GM19043 (cell line): ENCODE measurements around the gene GATAD2B.
"Not testable (repeated sequence)": the region's sequence is repeated elsewhere in the genome, so short reads cannot be mapped to it uniquely, and the experiment has no call there.

ENCODE experiments used
- ATAC-seq: cut with Tn5 transposase; IDR thresholded peaks from one replicate; pipeline ENCODE4 v1.9.1; 2021; ENCODE audit warnings: low read depth; ENCODE audit not compliant: unreplicated experiment

Gene GATAD2B

DNA sequence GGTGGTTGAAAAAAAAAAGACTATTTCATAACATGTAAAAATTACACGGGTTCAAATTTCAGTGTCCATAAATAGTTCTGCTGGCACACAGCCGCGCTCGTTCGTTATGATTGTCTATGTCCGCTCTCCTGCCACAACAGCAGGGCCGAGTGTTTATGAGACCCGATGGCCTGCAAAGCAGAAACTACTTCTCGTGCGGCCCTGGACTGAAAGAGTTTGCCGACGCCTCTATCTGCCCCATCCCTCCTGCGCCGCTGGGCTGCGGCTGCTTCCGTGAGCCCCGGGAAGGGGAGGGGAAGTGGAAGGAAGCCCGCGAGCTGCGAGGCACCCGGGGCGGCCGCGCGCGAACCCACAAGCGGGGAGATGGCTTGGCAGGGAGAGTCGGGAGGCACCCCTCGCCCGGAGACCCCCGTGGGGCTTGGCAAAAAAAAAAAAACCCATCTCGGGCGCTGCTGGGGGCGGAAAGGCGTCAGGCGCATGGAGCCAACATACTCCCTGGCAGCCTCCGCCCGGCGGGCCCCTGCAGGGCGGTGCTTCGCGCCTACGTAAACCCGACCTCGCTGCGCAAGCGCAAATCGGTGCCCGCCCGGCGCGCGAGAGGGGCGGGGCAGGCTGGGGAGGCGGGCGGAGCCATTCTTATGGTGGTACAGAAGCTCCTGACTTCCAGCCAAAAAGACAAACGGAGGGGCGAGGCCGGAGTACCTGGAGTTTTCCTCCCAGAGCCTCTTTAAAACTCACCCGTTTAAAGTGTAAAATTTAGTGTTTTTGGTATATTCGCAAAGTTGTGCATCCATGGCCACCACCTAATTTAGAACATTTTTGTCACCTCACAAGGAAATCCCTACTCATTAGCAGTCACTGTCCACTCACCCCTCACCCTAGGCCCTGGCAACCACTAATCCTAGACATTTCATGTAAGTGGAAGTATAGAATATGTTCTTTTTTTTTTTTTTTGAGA is 139.3 kb downstream of the GATAD2B start:
- ATAC-seq = peak; percentile 82

DNA sequence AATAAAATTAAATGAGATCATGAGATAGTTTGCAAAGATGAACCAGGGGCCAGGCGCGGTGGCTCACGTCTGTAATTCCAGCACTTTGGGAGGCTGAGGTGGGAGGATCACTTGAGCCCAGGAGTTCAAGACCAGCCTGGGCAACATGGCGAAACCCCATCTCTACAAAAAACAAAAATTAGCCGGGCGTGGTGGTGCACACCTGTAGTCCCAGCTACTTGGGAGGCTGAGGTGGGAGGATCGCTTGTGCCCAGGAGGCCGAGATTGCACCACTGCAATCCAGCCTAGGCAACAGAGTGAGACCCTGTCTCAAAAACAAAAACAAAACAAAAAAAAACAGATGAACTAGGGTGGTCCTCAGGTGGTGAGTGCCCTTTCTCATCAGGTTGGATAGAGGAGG is 140.1 kb downstream of the GATAD2B start:
- not testable (repeated sequence) for ATAC-seq

DNA sequence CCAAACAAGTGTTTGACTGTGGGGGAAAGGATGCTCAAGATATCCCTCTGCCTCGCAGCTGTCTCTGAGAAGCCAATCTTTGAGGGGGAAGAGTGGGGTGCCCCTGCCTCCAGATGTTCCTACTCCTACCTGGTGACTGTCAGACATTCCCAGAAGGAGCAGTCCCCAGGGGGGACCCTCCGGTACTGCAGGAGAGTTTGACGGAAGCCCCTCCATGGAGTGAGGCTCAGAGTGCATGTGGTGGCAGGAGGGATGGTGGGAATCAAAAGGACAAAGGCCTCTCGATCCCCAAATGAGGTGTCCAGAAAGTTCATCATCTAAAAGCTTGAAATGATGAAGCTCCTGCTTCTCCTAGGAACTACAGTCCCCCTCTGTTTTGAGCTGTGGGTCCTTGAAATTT is 142.2 kb downstream of the GATAD2B start:
- no peak for ATAC-seq

DNA sequence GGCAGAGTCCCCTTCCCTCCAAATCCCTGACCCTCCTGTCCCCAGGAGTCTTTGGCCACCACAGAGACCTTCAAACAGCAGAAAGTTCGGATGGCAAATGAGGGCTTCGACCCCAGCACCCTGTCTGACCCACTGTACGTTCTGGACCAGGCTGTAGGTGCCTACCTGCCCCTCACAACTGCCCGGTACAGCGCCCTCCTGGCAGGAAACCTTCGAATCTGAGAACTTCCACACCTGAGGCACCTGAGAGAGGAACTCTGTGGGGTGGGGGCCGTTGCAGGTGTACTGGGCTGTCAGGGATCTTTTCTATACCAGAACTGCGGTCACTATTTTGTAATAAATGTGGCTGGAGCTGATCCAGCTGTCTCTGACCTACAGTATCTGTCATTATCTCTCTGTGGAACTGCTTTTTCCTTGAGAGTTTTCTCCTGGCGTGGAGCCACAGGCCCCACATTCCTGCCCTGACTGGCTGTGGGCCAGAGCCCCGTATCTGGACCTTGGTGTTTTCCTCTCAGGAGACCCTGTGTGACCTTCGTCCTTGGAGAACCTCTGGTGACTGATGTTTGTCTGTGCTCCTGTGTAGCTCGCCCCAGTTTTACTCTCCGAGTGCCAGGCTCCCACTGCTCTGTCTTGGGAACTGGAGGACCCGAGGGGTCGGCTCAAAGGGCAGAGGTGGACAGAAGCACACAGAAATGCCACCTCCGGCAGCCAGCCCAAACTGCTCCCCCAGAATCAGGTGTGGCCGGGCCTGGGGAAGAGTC is 142.8 kb downstream of the GATAD2B start:
- no peak for ATAC-seq

DNA sequence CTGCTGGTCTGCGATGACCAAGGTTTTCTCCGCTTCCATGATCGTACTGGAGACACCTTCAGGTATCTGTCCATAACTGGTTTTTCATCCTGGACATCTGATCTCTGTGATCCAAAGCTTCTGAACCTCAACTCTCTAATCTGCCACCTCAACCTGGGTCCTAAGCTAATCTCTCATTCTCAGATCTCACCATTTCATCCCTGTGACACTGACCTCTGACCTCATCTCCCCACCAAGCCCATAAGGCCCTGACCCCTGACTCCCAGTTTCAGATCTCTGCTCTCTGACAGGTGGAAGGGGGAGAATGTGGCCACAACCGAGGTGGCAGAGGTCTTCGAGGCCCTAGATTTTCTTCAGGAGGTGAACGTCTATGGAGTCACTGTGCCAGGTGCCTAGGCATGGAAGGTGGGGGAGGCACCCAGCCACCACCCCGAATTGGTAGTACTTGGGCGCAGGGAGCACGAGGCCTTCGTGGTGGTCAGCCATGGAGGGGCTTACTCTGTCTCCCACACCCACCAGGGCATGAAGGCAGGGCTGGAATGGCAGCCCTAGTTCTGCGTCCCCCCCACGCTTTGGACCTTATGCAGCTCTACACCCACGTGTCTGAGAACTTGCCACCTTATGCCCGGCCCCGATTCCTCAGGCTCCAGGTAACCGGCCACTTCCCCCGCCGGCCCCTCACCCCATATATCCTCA is 143.8 kb downstream of the GATAD2B start:
- no peak for ATAC-seq

DNA sequence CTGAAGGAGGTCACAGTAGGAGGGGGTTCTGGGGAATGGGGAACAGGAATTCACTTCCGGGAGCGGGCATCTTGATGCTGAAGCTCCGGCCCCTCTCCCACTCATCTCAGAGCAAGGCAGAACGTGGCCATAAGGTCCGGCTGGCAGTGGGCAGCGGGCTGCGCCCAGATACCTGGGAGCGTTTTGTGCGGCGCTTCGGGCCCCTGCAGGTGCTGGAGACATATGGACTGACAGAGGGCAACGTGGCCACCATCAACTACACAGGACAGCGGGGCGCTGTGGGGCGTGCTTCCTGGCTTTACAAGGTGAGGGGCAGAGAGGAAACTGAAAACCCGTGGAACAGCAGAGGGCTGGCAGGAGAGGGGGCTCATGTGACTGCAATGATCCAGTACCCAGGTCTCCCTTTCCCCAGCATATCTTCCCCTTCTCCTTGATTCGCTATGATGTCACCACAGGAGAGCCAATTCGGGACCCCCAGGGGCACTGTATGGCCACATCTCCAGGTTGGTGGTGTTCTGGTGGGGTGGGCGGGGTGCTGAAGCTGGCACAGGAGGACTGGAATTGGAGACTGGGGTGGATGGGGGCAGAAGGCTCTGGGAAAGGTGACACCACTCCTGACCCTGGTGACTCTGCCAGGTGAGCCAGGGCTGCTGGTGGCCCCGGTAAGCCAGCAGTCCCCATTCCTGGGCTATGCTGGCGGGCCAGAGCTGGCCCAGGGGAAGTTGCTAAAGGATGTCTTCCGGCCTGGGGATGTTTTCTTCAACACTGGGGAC is 144.5 kb downstream of the GATAD2B start:
- no peak for ATAC-seq

DNA sequence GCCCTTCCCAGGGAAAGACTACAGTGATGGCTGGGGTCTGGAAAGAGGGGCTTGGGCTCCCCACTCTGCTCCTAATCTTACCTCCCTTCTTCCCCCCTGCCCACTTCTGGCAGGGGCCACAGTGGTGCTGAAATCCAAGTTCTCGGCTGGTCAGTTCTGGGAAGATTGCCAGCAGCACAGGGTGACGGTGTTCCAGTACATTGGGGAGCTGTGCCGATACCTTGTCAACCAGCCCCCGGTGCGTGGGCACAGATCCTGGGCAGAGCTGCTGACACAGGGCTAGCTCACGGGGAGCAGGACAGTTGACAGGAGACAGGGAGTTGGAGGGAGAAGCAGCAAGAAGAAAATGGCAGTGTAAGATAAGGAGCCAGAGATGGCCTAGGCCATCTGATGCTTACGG is 145.1 kb downstream of the GATAD2B start:
- no peak for ATAC-seq

DNA sequence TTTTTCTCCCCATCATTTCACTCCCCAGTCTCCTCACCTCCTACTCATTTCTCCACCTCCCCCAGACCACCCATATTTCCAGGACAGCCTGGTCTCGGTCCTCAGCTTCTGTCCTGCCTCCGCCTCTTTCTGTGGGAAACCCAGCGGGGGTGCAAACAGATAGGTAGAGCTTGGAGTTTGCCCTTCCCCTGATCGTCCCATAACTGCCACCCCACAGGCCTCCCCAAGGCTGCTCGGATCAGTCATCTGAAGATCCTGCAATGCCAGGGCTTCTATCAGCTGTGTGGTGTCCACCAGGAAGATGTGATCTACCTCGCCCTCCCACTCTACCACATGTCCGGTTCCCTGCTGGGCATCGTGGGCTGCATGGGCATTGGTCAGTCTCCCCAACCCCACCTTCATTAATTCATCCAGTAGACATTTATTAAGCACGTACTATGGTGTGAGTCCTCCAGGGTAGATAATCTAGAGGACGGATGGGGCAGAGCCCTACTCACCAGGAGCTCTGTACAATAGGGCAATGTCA is 145.9 kb downstream of the GATAD2B start:
- no peak for ATAC-seq

DNA sequence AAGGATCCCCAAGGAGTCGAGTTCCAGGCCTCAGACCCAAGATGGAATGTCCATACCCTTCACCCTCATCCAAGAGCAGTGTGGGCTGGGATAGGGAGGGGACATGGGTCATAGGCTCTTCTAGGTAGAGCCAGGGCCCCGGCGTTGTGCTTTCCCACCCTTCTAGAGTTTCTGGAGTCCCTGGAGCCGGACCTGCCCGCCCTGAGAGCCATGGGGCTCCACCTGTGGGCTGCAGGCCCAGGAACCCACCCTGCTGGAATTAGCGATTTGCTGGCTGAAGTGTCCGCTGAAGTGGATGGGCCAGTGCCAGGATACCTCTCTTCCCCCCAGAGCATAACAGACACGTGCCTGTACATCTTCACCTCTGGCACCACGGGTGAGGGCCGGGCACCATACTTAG is 146.4 kb downstream of the GATAD2B start:
- ATAC-seq = no peak

DNA sequence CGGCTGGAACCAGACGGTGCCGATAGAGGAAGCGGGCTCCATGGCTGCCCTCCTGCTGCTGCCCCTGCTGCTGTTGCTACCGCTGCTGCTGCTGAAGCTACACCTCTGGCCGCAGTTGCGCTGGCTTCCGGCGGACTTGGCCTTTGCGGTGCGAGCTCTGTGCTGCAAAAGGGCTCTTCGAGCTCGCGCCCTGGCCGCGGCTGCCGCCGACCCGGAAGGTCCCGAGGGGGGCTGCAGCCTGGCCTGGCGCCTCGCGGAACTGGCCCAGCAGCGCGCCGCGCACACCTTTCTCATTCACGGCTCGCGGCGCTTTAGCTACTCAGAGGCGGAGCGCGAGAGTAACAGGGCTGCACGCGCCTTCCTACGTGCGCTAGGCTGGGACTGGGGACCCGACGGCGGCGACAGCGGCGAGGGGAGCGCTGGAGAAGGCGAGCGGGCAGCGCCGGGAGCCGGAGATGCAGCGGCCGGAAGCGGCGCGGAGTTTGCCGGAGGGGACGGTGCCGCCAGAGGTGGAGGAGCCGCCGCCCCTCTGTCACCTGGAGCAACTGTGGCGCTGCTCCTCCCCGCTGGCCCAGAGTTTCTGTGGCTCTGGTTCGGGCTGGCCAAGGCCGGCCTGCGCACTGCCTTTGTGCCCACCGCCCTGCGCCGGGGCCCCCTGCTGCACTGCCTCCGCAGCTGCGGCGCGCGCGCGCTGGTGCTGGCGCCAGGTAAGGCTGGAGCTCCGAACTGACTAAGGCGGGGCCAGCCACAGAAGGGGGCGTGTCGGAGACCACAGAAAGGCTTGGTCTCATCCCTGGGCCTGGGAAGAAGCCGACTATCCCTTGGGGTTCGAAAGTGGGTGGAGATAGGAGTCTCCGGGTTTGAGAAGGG is 147.1 kb downstream of the GATAD2B start:
- ATAC-seq = peak; percentile 48

DNA sequence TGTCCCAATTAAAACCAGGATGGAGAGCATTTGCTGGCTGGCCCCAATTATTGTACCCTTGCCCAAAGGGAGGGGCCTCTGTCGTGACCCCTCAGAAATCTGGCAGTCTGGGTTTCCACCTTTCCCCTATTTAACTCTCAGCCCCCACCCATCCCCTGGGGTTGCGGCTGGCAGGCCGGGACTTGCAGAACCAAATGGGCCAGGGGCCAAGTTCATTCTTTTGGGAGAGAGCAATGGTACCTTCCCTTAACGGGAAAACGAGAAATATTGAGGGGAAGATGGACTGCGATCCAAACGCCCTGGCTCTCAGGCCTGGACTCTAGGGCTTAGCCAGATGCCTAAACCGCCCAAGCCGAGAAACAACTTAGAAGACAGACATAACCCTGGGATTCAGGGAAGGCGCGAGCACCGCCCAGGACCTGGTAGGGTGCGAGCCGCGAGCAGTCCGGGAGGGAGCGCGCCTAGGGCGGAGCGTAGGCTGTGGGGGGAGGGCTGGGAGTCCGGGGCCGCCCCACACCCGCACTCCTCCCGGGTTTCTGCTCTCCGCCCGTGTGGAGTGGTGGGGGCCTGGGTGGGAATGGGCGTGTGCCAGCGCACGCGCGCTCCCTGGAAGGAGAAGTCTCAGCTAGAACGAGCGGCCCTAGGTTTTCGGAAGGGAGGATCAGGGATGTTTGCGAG is 147.9 kb downstream of the GATAD2B start, which contains the start of gene SLC27A3:
TSS of gene SLC27A3 (plus strand) at position 628 of the 678 bp plus-strand sequence. CDS start 91 bp downstream, outside the sequence.
- ATAC-seq = peak; percentile 7

DNA sequence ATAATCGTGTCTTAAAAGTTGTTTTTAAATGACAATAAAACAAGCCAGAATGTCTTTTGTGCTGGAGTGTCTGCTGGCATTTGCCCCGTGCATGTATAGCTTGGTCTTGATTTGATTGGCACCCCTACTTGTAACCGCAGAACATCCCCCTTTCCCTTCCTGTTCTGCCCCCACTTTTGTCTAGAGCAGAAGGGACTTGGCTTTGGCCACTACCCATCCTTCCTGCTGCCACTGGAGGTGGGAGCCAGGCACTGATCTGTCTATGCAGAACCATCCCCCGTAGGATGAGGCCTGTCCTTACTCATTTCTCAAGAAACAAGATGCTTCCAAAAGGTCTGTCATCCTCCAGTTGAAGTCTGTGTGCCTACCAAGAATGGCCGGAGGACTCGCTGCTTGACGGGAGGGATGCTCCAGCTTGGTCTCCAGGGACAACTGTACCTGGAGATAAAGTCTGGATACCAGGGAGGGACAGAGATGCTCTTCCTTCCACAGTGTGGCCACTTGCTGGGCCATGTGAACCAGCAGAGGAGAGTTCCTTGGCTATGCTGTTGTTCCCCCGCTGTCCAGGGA is 148.7 kb downstream of the GATAD2B start:
- no peak for ATAC-seq

DNA sequence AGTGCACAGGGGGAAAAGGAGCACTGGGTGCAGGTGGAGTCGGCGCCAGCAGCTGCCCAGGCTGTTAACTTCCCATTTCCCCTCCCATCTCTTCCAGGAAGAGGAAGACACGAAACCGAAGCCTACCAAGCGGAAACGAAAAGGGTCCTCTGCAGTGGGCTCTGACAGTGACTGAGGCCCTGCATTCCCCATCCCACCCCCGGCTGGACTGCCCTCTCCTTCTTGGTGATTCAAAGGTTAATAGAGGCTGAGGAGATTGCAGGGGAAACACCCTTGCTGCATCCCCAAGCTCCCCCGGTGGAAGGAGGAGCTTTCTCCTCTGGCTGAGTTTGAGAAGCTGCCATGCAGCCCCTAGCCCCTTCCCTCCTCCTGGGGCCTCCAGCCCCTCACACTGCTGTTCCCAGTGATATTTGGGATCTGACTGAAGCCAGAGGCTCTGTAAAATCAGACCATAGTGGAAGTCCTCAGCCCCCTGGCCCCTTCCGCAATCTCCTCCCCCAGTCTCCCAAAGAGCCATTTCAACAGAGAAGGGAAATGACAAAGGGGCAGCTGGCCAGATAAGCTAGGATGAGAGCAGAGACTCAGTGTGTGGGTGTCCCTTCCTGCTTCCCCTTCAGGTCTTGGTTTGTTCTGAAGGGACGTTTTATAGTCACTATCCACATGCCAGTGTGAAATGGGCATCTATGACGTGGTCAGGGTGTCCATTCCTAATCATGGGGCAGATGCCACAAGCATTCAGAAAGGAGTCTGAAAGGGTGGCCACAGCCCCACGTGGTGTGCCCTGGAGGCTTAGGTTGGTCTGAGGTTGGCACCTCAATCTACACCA is 149.5 kb downstream of the GATAD2B start:
- ATAC-seq = no peak

DNA sequence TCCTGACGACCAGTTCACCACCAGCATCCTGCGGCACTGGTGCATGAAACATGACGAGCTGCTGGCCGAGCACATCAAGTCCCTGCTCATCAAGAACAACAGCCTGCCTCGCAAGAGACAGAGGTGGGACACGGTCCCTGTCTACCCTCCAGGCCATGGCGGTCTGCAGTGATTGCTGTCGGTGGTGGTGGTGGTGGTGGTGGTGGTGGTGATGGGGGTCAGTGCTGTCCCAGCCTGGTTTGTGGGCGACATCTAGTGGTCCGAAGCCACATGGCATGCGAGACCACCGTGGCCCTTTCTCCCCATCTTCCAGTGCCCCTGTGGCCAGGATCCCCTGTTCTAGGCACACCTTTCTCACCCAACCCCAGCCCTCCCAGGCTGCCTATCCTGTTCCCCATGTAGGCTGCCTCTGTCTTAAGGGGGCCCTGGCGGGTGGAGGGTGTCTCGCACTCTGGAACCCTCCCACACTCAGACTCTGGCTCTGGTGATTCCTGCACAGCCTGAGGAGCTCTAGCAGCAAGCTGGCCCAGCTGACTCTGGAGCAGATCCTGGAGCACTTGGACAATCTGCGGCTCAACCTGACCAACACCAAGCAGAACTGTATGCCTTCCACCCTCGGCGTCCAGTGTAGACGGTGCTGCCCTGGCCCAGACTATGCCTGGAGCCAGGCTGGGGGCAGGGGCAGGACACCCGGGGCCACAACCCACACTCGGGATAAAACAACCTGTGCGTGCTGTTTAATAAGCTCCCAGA is 150.8 kb downstream of the GATAD2B start:
- ATAC-seq = no peak

DNA sequence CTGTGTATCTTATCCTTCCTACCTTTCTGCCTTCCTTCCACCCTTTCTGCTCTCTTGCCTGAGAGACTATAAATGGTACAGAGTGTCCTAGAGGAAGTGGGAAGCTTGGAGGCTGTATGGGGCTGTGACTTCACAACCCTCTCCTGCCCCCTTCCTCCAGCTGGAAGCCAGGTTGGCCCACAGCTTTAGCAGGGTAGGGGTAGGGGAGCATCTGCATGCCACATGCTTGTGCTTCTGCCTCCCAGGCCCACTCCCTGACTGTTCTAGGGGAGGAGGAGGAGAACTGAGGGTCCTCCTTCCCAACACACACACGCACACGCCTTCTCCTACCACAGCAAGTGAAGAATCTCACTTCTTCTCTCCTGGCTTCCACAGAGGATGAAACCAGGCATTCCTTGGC is 151.5 kb downstream of the GATAD2B start:
- ATAC-seq = no peak

DNA sequence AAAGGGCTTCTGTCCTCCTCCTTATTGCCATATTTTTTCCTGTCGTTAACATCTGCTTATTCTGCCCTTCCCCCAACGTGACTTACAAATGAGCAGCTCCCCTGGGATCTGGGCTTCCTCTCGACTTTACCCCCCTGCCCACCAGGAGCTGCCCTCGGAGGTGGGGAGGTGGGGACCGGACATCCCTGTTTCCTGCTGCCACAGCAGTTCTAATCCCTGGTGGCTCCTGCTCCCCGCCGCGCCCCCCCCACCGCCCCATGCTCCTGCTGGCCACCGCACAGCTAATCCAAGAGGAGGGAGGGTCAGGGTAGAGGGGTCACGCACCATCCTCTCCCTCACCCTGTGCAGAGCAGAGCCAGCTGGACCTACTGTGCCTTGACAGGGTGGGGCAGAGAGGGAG is 152.0 kb downstream of the GATAD2B start:
- ATAC-seq = no peak

DNA sequence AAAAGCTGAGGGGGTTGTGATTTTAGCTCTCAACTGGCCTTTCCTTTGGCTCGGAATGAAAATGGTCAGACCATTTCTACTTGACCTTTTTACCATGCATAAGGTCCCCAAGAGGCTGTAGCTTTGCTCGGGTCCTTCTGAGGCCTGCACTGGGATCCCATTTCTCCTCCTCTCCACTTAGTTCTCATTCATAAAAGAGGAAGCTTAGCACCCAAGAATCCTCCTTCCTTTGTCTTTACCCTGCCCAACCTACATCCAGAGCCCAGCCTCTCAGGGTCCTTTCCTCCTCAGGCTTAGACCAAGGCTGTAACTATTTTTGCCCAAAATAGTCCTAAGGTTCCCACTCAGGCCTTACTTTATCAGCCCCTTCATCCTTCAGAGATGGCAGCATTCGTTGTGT is 153.6 kb downstream of the GATAD2B start:
- no peak for ATAC-seq
